ENCODE data around the gene MPC2. TPM values are rescaled to one million over a fixed set of nuclear protein-coding genes. Genes with fewer than 3 reads are reported as not detected.
"Not testable (repeated sequence)": the region's sequence is repeated elsewhere in the genome, so short reads cannot be mapped to it uniquely, and the experiment has no call there.

Gene MPC2
- total RNA-seq, 1 donor from 2014 or later = 50.8 TPM

DNA sequence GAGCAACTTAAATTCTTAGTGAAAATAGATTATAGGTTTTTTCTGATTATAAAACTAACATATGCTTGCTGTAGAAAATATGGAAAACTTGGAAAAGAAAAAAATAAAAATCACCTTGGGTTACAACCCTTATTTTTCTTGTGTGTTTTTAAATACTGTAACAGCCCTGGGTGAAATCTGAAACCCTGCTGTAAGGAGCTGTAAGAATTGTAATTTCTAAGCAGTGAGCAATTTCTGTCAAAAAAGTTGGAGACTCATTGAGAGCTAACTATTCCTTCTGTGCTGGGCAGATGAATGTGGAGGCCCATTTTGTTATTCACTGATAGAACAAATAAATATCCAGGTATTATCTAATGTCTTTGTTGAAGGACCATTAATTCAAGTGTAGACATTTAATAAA is 65.5 kb downstream of the MPC2 start:
- Mint-ChIP-seq H3K27me3 (ENCODE audit: unreplicated experiment) (no peaks in the 10 kb centered on the region), H3K27ac (ENCODE audit: unreplicated experiment) (no peak overlapping the region), H3K36me3 (ENCODE audit: unreplicated experiment) (no peaks in the 10 kb centered on the region), H3K4me1 (ENCODE audit: unreplicated experiment) (peaks cover 6% of the 10 kb centered on the region), H3K4me3 (ENCODE audit: unreplicated experiment) (no peak overlapping the region), H3K9me3 (ENCODE audit: unreplicated experiment) (no peaks in the 10 kb centered on the region)
- TF ChIP-seq, protein P1, sequence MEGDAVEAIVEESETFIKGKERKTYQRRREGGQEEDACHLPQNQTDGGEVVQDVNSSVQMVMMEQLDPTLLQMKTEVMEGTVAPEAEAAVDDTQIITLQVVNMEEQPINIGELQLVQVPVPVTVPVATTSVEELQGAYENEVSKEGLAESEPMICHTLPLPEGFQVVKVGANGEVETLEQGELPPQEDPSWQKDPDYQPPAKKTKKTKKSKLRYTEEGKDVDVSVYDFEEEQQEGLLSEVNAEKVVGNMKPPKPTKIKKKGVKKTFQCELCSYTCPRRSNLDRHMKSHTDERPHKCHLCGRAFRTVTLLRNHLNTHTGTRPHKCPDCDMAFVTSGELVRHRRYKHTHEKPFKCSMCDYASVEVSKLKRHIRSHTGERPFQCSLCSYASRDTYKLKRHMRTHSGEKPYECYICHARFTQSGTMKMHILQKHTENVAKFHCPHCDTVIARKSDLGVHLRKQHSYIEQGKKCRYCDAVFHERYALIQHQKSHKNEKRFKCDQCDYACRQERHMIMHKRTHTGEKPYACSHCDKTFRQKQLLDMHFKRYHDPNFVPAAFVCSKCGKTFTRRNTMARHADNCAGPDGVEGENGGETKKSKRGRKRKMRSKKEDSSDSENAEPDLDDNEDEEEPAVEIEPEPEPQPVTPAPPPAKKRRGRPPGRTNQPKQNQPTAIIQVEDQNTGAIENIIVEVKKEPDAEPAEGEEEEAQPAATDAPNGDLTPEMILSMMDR (IDR thresholded peaks at IDR 0.05) = no peak
- DNase-seq (ENCODE audit: extremely low spot score, unreplicated experiment) = no peak

DNA sequence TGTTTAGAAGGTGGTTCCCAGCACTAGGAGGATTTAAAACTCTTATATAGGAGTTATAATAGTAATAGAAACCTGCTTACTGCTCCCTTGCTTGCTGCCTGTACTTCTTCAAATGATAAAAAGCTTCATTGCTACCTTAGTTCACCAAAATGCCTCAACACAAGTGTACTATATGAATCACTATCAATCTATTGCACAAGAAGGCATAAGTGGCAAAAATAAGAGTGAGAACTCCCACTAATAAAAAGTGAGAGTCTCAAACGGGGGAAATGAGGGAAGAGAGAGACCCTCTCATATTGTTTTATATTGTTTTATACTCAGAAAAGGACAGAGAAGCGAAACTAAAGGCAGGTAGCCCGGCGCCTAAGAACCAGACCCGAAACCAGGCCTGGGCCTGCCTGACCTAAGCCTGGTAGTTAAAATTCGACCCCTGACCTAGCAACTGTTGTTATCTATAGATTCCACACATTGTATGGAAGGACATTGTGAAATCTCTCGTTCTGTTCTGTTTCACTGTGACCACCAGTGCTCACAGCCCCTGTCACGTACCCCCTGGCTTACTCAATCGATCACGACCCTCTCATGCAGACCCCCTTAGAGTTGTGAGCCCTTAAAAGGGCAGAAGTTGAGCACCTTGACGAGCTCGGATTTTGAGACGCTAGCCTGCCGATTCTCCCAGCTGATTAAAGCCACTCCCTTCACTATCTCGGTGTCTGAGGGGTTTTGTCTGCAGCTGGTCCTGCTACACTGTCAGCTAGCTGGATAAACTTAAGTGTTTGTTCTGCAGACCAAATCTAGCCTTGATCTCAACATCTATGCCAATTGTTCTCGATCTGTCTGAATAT is 67.5 kb downstream of the MPC2 start:
- H3K4me1 Mint-ChIP-seq (ENCODE audit: unreplicated experiment); H3K27ac Mint-ChIP-seq (ENCODE audit: unreplicated experiment); H3K36me3 Mint-ChIP-seq (ENCODE audit: unreplicated experiment); H3K4me3 Mint-ChIP-seq (ENCODE audit: unreplicated experiment); H3K27me3 Mint-ChIP-seq (ENCODE audit: unreplicated experiment); H3K9me3 Mint-ChIP-seq (ENCODE audit: unreplicated experiment); DNase-seq (ENCODE audit: extremely low spot score, unreplicated experiment): not testable (repeated sequence)

DNA sequence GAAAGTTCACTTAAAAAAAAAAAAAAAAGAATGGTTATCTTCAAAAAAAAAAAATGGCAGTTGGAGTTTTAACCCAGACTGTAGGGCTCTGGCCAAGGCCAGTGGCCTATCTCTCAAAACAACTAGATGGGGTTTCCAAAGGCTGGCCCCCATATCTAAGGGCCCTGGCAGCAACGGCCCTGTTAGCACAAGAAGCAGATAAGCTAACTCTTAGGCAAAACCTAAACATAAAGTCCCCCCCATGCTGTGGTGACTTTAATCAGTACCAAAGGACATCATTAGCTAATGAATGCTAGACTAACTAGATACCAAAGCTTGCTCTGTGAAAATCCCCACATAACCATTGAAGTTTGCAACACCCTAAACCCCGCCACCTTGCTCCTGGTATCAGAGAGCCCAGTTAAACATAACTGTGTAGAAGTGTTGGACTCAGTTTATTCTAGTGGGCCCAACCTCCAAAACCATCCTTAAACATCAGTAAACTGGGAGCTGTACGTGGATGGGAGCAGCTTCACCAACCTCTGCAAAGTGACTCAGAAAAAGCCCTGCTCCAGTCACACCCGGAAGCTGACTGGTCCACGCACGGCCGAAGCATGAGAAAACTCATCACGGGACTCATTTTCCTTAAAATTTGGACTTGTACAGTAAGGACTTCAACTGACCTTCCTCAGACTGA is 70.0 kb downstream of the MPC2 start:
- not testable (repeated sequence) for H3K36me3 Mint-ChIP-seq (ENCODE audit: unreplicated experiment); H3K4me3 Mint-ChIP-seq (ENCODE audit: unreplicated experiment); H3K27me3 Mint-ChIP-seq (ENCODE audit: unreplicated experiment); H3K27ac Mint-ChIP-seq (ENCODE audit: unreplicated experiment); H3K4me1 Mint-ChIP-seq (ENCODE audit: unreplicated experiment); DNase-seq (ENCODE audit: extremely low spot score, unreplicated experiment); H3K9me3 Mint-ChIP-seq (ENCODE audit: unreplicated experiment)

Other genes starting within 250 kb of the MPC2 start
- 147 and 155 TPM in 2 replicates for gene MPZL1, start 215.1 kb downstream of the MPC2 start, total RNA-seq
- gene ADCY10, start 22.9 kb downstream of the MPC2 start, total RNA-seq = 0.10 and 0.94 TPM in 2 replicates
- 56.8 and 60.9 TPM in 2 replicates for gene DCAF6, start 389 bp downstream of the MPC2 start, total RNA-seq
- gene GPR161, start 199.9 kb upstream of the MPC2 start, total RNA-seq = 36.8 and 38.5 TPM in 2 replicates
- gene TIPRL, start 241.9 kb upstream of the MPC2 start, total RNA-seq = 41.6 and 41.8 TPM in 2 replicates